B cell (primary cell): ENCODE measurements around the gene GPR15. TPM values are rescaled to one million over a fixed set of nuclear protein-coding genes. Genes with fewer than 3 reads are reported as not detected.
A peak's percentile ranks its signal among the peaks of the same experiment; 100 is the strongest.

ENCODE experiments used
- ATAC-seq: fragments of 200-7000 bp; cut with Tn5 transposase; one replicate; pipeline ENCODE4 v1.10.0; 2021; ENCODE audit warnings: low read depth, mild to moderate bottlenecking, moderate number of reproducible peaks, moderate library complexity
- CTCF ChIA-PET: fragments of 350-600 bp; sonication (Branson Sonifier 250); formaldehyde crosslinking; loops from one replicate; lab custom pipeline; 2021; ENCODE audit warnings: antibody characterized with exemption, inconsistent platforms; lab: Charles Lee
- POLR2A ChIA-PET: fragments of 350-600 bp; sonication (Branson Sonifier 250); formaldehyde crosslinking; loops from one replicate; lab custom pipeline; 2021; ENCODE audit warnings: antibody characterized with exemption; lab: Charles Lee
- DNase-seq: peaks from one replicate; pipeline ENCODE4 v3.0.0; 2013
- H2AFZ ChIP-seq: 2 replicates; pipeline ENCODE4 v1.6.1; 2012; ENCODE audit warnings: mild to moderate bottlenecking, low read depth, low read length; ENCODE audit not compliant: insufficient read depth, poor library complexity, severe bottlenecking
- H3K27ac ChIP-seq, 2 donors: 1 replicate in 1 of 2; 2 replicates in 1 of 2; pipeline ENCODE4 v1.5.1; 2012 to 2013; ENCODE audit warnings: low read length in 2 of 2, mild to moderate bottlenecking in 2 of 2, moderate library complexity in 1 of 2
- H3K27me3 ChIP-seq, 4 experiments: fragments of 200-600 bp in 1 of 4; sonication (generic) in 1 of 4; replicated peaks in 1 of 4; 1 replicate in 2 of 4; 2 replicates in 2 of 4; pipeline versions ENCODE4 v1.6.1 to v1.7.0; 2013 to 2016; ENCODE audit warnings: low read length in 3 of 4, mild to moderate bottlenecking in 2 of 4, mixed read lengths in 1 of 4, moderate library complexity in 1 of 4; ENCODE audit not compliant: insufficient read depth in 4 of 4, control insufficient read depth in 3 of 4; ENCODE audit errors: control extremely low read depth in 1 of 4
- H3K36me3 ChIP-seq, 2 experiments: replicated peaks in 1 of 2; 1 replicate in 1 of 2; 2 replicates in 1 of 2; pipeline versions ENCODE4 v1.6.1 to v1.7.1; 2013; ENCODE audit warnings: low read length in 1 of 2; ENCODE audit not compliant: insufficient read depth in 2 of 2, control insufficient read depth in 1 of 2; ENCODE audit errors: control extremely low read depth in 1 of 2, extremely low read depth in 1 of 2
- H3K4me1 ChIP-seq, 2 donors: fragments of 200-600 bp in 1 of 2; sonication (generic) in 1 of 2; 1 replicate in 1 of 2; 2 replicates in 1 of 2; pipeline versions ENCODE4 v1.5.1 to v1.6.1; 2013 to 2017; ENCODE audit warnings: low read length in 2 of 2; ENCODE audit not compliant: control insufficient read depth in 2 of 2, insufficient read depth in 2 of 2
- H3K4me2 ChIP-seq: replicated peaks from 2 replicates; pipeline ENCODE3; 2012; ENCODE audit warnings: mild to moderate bottlenecking, low read depth, low read length; ENCODE audit not compliant: poor library complexity, severe bottlenecking
- H3K4me3 ChIP-seq, 5 experiments: fragments of 200-600 bp in 1 of 5; sonication (generic) in 1 of 5; 1 replicate in 3 of 5; 2 replicates in 2 of 5; pipeline versions ENCODE4 v1.5.1 to v1.7.0; 2011 to 2016; ENCODE audit warnings: low read length in 4 of 5, mild to moderate bottlenecking in 4 of 5, low read depth in 2 of 5, control low read depth in 1 of 5, moderate library complexity in 1 of 5; ENCODE audit not compliant: insufficient read depth in 1 of 5; ENCODE audit errors: control extremely low read depth in 1 of 5, extremely low read depth in 1 of 5
- H3K79me2 ChIP-seq: fragments of 200-600 bp; sonication (generic); one replicate; pipeline ENCODE4 v1.6.0; 2016; ENCODE audit warnings: low read length; ENCODE audit not compliant: control insufficient read depth, insufficient read depth
- H3K9ac ChIP-seq: fragments of 200-600 bp; sonication (generic); 2 replicates; pipeline ENCODE4 v1.6.1; 2017; ENCODE audit warnings: mild to moderate bottlenecking, low read length, moderate library complexity
- H3K9me3 ChIP-seq, 3 donors: one replicate each; pipeline versions ENCODE4 v1.6.1 to v1.7.1; 2013; ENCODE audit warnings: low read length in 2 of 3; ENCODE audit not compliant: control insufficient read depth in 2 of 3, insufficient read depth in 1 of 3; ENCODE audit errors: control extremely low read depth in 1 of 3
- H4K20me1 ChIP-seq: 2 replicates; pipeline ENCODE4 v1.6.0; 2012; ENCODE audit warnings: mild to moderate bottlenecking, low read length; ENCODE audit not compliant: insufficient read depth, control insufficient read depth, poor library complexity, severe bottlenecking
- H3K27ac Mint-ChIP-seq: one replicate; pipeline ENCODE4 v1.8.0; 2021; ENCODE audit warnings: mixed read lengths
- H3K27me3 Mint-ChIP-seq: one replicate; pipeline ENCODE4 v1.8.0; 2021; ENCODE audit warnings: mixed read lengths
- H3K4me1 Mint-ChIP-seq: one replicate; pipeline ENCODE4 v1.8.0; 2021; ENCODE audit warnings: mixed read lengths
- H3K4me3 Mint-ChIP-seq: one replicate; pipeline ENCODE4 v1.8.0; 2021; ENCODE audit warnings: mixed read lengths
- H3K9me3 Mint-ChIP-seq: one replicate; pipeline ENCODE4 v1.8.0; 2022; ENCODE audit warnings: mixed read lengths; ENCODE audit not compliant: insufficient read depth
- CTCF ChIP-seq: fragments of 200-600 bp; IDR thresholded peaks from one replicate; pipeline ENCODE4 v1.8.0; 2022; ENCODE audit warnings: antibody characterized with exemption, mild to moderate bottlenecking
- EZH2 ChIP-seq: IDR thresholded peaks from 2 replicates; pipeline ENCODE4 v1.6.1; 2012; ENCODE audit warnings: borderline replicate concordance, low read depth, mild to moderate bottlenecking, moderate library complexity, low read length; ENCODE audit not compliant: insufficient read depth, poor library complexity, severe bottlenecking
- WGBS: methylation state at CpG from one replicate; pipeline ENCODE4 v1.1.5; 2013; ENCODE audit warnings: missing lambda C conversion rate; ENCODE audit not compliant: insufficient coverage; 5-methylcytosine and 5-hydroxymethylcytosine counted together
- intact Hi-C: fragments of 100-400 bp; cut with micrococcal nuclease; formaldehyde crosslinking; loops from one replicate; pipeline ENCODE4 v1.10.0; 2022
- polyA plus RNA-seq: library from polyadenylated mRNA; depleted of rRNA; stranded (reverse); fragments of >200 nt; gene quantifications from 2 replicates; pipeline ENCODE4 v1.2.3, GENCODE V29; 2012
- total RNA-seq, 2 donors: library from RNA; stranded (reverse); fragments of 120-200 nt in 1 of 2; gene quantifications; 1 replicate in 1 of 2; 2 replicates in 1 of 2; pipeline versions ENCODE4 v1.2.3 to v1.2.4, GENCODE V29; 2013 to 2022

The GPR15 gene
- total and polyA plus RNA-seq, 2 donors (not counting 1 experiment from before 2014, with no cell fraction given), result 6.4 to 6.5 TPM

GRCh38 chr3:98555025-98555379, 23.2 kb downstream of the GPR15 start:
- Mint-ChIP-seq H3K27ac (no peak overlapping the region), H3K27me3 (peaks cover 7% of the 10 kb centered on the region), H3K4me3 (peak overlapping the region; percentile 27), H3K9me3 (no peaks in the 10 kb centered on the region), H3K4me1 (peaks cover 41% of the 10 kb centered on the region)
- H3K27ac ChIP-seq, result peak overlapping the region in 1 of 2 donors; percentile 68
- no peak overlapping the region for H3K9ac ChIP-seq
- H3K4me2 ChIP-seq, result no peak overlapping the region
- TF ChIP-seq CTCF (no peak), EZH2 (no peak)
- no peak for ATAC-seq
- no peak for DNase-seq
- peaks cover 0 to 1% (median 0%) of the 10 kb centered on the region in 3 donors for H3K9me3 ChIP-seq
- H4K20me1 ChIP-seq, result no peaks in the 10 kb centered on the region
- no peaks in the 10 kb centered on the region for H3K79me2 ChIP-seq
- no peak overlapping the region for H3K4me3 ChIP-seq
- H2AFZ ChIP-seq, result no peak overlapping the region
- ChIA-PET CTCF (no interaction called here), POLR2A (no interaction called here)
- intact Hi-C loops, result no loop called here
- H3K4me1 ChIP-seq, result peaks cover 3 to 27% of the 10 kb centered on the region in 2 donors
- no peaks in the 10 kb centered on the region for H3K27me3 ChIP-seq
- H3K36me3 ChIP-seq, result no peaks in the 10 kb centered on the region
- no CpG with 5 or more reads among the region's 4 CpGs for WGBS

GRCh38 chr3:98556164-98557130, 24.7 kb downstream of the GPR15 start:
- Histone ChIP-seq H3K4me2 (peak overlapping the region; percentile 2), H3K27ac (peak overlapping the region; percentile 2 to 68), H3K4me3 (no peak overlapping the region), H2AFZ (peak overlapping the region; percentile 1), H3K9me3 (peaks cover 0 to 1% (median 0%) of the 10 kb centered on the region in 3 donors), H3K9ac (no peak overlapping the region), H3K36me3 (no peaks in the 10 kb centered on the region), H3K27me3 (no peaks in the 10 kb centered on the region), H3K79me2 (no peaks in the 10 kb centered on the region), H4K20me1 (no peaks in the 10 kb centered on the region), H3K4me1 (peaks cover 3 to 27% of the 10 kb centered on the region in 2 donors)
- CTCF ChIA-PET, result interaction anchor here (1.0 kb wide), 1 partner anchor 16 kb away, joined by 3 read pairs; no protein-coding TSS in a partner anchor
- Mint-ChIP-seq H3K9me3 (no peaks in the 10 kb centered on the region), H3K27me3 (peaks cover 7% of the 10 kb centered on the region), H3K27ac (peak overlapping the region; percentile 73), H3K4me3 (peak overlapping the region; percentile 52), H3K4me1 (peaks cover 41% of the 10 kb centered on the region)
- POLR2A ChIA-PET, result no interaction called here
- intact Hi-C loops, result no loop called here
- 36% methylated on average over 4 of the region's 7 CpGs for WGBS
- TF ChIP-seq EZH2 (no peak), CTCF (no peak)
- ATAC-seq (peak; percentile 62), DNase-seq (peak; percentile 28)
